Mammary epithelial cell (primary cell): ENCODE measurements around the gene SMIM7.

Experiments used
- EZH2 ChIP-seq: IDR thresholded peaks from 2 replicates; pipeline ENCODE4 v1.6.1; 2012; ENCODE audit warnings: low read length, inconsistent platforms, borderline replicate concordance
- TF ChIP-seq, protein P1 (sequence below), 2 donors: IDR thresholded peaks in 1 of 2; conservative IDR thresholded peaks in 1 of 2; 2 replicates each; pipeline ENCODE4 v1.5.1; 2011 to 2012; ENCODE audit warnings: inconsistent platforms in 2 of 2, low read length in 2 of 2, mild to moderate bottlenecking in 2 of 2, control low read depth in 1 of 2, low read depth in 1 of 2; ENCODE audit not compliant: insufficient read depth in 1 of 2; ENCODE audit errors: extremely low read depth in 1 of 2

DNA sequence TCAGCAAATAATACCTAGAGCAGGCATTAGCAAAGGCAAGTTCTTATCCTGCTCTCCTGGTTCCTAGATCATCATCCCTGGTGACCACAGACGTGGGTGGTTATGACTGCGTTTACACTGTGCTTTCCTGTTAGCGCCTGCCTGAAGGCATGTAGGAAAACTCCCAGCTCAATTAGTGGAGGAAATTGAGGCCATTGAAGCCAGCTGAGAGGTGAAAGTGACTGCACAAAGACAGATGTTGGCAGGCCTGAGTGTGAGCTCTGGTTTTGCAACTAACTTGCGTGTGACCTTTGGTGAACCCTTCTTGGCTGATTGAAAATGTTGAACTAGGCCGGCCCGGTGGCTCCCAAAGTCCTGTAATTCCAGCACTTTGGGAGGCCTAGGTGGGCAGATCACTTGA is 42.2 kb upstream of the SMIM7 start:
- TF ChIP-seq, protein P1, sequence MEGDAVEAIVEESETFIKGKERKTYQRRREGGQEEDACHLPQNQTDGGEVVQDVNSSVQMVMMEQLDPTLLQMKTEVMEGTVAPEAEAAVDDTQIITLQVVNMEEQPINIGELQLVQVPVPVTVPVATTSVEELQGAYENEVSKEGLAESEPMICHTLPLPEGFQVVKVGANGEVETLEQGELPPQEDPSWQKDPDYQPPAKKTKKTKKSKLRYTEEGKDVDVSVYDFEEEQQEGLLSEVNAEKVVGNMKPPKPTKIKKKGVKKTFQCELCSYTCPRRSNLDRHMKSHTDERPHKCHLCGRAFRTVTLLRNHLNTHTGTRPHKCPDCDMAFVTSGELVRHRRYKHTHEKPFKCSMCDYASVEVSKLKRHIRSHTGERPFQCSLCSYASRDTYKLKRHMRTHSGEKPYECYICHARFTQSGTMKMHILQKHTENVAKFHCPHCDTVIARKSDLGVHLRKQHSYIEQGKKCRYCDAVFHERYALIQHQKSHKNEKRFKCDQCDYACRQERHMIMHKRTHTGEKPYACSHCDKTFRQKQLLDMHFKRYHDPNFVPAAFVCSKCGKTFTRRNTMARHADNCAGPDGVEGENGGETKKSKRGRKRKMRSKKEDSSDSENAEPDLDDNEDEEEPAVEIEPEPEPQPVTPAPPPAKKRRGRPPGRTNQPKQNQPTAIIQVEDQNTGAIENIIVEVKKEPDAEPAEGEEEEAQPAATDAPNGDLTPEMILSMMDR (conservative IDR thresholded peaks at IDR 0.05 in 1 of 2, IDR thresholded peaks at IDR 0.05 in 1 of 2; ENCODE audit: extremely low read depth in 1 of 2, insufficient read depth in 1 of 2, low read depth in 1 of 2, low read length in 2 of 2) = no peak
- no peak for TF ChIP-seq EZH2
